Prostate gland (tissue), 2 donors: ENCODE results near the gene CHAF1A.

ENCODE experiments used
- POLR2AphosphoS5 ChIP-seq: sonication (generic); formaldehyde crosslinking; IDR thresholded peaks from one replicate; pipeline ENCODE4 v1.6.1; 2017; ENCODE audit warnings: antibody characterized with exemption
- TF ChIP-seq, protein P1 (sequence below), 4 experiments: fragments of 200-600 bp in 2 of 4; fragments of 450-650 bp in 2 of 4; sonication (generic) in 2 of 4; IDR thresholded peaks; 1 replicate in 3 of 4; 2 replicates in 1 of 4; pipeline ENCODE4 v1.5.1; 2016 to 2019; ENCODE audit warnings: antibody characterized with exemption in 4 of 4, mild to moderate bottlenecking in 2 of 4, moderate library complexity in 2 of 4

DNA sequence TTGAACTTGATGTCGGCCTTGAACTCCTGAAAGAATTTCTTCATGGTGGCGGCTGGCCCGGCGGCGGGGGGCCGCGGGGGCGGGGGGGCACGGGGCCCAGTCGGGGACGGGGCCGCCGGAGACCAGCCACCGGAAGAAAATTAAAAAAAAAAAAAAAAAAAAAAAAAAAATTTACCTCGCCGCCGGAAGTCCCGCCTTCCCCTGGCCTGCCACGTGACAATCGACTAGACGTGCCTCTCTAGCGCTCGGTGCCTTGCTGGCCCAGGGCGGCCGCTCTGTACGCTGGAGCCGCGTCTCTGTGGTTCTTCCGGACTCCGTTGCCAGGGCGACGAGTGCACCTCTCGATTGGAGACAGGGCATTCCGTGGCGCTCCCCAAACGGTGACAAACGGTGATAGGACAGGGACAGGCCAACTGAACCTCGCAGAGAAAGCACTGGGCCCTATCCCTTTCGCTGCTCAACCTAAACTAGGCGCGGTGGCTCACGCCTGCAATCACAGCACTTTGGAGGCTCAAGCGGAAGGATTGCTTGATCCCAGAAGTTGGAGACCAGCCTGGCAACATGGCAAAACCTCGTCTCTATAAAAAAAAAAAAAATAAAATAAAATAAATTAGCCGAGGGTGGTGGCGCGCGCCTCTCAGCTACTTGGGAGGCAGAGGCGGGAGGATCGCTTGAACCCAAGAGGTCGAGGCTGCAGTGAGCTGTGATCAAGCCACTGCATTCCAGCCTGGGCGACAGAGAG, 55.4 kb downstream of the CHAF1A start, which contains the start of gene UBXN6:
- TF ChIP-seq, protein P1, sequence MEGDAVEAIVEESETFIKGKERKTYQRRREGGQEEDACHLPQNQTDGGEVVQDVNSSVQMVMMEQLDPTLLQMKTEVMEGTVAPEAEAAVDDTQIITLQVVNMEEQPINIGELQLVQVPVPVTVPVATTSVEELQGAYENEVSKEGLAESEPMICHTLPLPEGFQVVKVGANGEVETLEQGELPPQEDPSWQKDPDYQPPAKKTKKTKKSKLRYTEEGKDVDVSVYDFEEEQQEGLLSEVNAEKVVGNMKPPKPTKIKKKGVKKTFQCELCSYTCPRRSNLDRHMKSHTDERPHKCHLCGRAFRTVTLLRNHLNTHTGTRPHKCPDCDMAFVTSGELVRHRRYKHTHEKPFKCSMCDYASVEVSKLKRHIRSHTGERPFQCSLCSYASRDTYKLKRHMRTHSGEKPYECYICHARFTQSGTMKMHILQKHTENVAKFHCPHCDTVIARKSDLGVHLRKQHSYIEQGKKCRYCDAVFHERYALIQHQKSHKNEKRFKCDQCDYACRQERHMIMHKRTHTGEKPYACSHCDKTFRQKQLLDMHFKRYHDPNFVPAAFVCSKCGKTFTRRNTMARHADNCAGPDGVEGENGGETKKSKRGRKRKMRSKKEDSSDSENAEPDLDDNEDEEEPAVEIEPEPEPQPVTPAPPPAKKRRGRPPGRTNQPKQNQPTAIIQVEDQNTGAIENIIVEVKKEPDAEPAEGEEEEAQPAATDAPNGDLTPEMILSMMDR (IDR thresholded peaks at IDR 0.05) = peak in 1 of 4 experiments; percentile 31
- peak; percentile 95 for TF ChIP-seq POLR2AphosphoS5
